Heart right ventricle (tissue), 16 donors: ENCODE results near the gene DUSP22. TPM values are rescaled to one million over a fixed set of nuclear protein-coding genes. Genes with fewer than 3 reads are reported as not detected.
"Not testable (repeated sequence)": the region's sequence is repeated elsewhere in the genome, so short reads cannot be mapped to it uniquely, and the experiment has no call there.

ENCODE experiments used
- ATAC-seq, 8 donors: fragments of 200-7000 bp; cut with Tn5 transposase; one replicate each; pipeline ENCODE4 v1.9.1; 2020; ENCODE audit warnings: mild to moderate bottlenecking in 8 of 8, moderate library complexity in 8 of 8, moderate number of reproducible peaks in 1 of 8
- DNase-seq, 2 donors: peaks; one replicate each; pipeline ENCODE4 v3.0.0-alpha.2; 2020
- H3K27ac ChIP-seq, 10 donors: fragments of 200-600 bp; sonication (generic) in 2 of 10; one replicate each; pipeline versions ENCODE4 v1.5.0 to v1.8.0; 2020 to 2022; ENCODE audit warnings: mild to moderate bottlenecking in 3 of 10
- H3K27me3 ChIP-seq, 7 donors: fragments of 200-600 bp; one replicate each; pipeline ENCODE4 v1.8.0; 2021 to 2022; ENCODE audit warnings: mild to moderate bottlenecking in 2 of 7
- H3K36me3 ChIP-seq, 9 donors: fragments of 200-600 bp; sonication (generic) in 1 of 9; one replicate each; pipeline versions ENCODE4 v1.5.0 to v1.8.0; 2020 to 2022; ENCODE audit warnings: mild to moderate bottlenecking in 2 of 9
- H3K4me1 ChIP-seq, 9 donors: fragments of 200-600 bp; sonication (generic) in 1 of 9; one replicate each; pipeline versions ENCODE4 v1.5.0 to v1.8.0; 2020 to 2022; ENCODE audit warnings: mild to moderate bottlenecking in 4 of 9
- H3K4me3 ChIP-seq, 10 donors: fragments of 200-600 bp; sonication (generic) in 2 of 10; one replicate each; pipeline versions ENCODE4 v1.5.0 to v1.8.0; 2020 to 2022; ENCODE audit warnings: mild to moderate bottlenecking in 7 of 10, moderate library complexity in 2 of 10
- H3K9me3 ChIP-seq, 11 donors: fragments of 200-600 bp in 10 of 11; sonication (generic) in 2 of 11; one replicate each; pipeline versions ENCODE4 v1.5.0 to v1.8.0; 2013 to 2022; ENCODE audit warnings: mild to moderate bottlenecking in 2 of 11, control low read depth in 1 of 11, moderate library complexity in 1 of 11
- CTCF ChIP-seq, 9 donors: fragments of 200-600 bp; sonication (generic) in 2 of 9; IDR thresholded peaks; one replicate each; pipeline versions ENCODE4 v1.5.0 to v1.8.0; 2021 to 2022; ENCODE audit warnings: antibody characterized with exemption in 9 of 9, mild to moderate bottlenecking in 5 of 9, moderate library complexity in 1 of 9
- WGBS, 2 donors: extraction: QIAGEN DNeasy Blood & Tissue Kit; methylation state at CpG; one replicate each; pipeline ENCODE4 v1.1.7; 2013; ENCODE audit warnings: inconsistent platforms in 1 of 2; 5-methylcytosine and 5-hydroxymethylcytosine counted together
- intact Hi-C, 10 donors: fragments of 100-400 bp; cut with DNase I; formaldehyde crosslinking; loops; one replicate each; pipeline versions ENCODE4 v1.11.1 to v1.14.2; 2022
- polyA plus RNA-seq, 2 donors: library from polyadenylated mRNA; stranded (reverse); fragments of 200-250 nt; gene quantifications; one replicate each; pipeline ENCODE4 v1.2.3, GENCODE V29; 2013
- total RNA-seq, 10 donors: library from RNA; stranded (reverse); fragmentation: NEBNext Ultra II Directional in 3 of 10; extraction: Animal tissue kit (Norgen Biotek cat#: 25700) in 3 of 10; gene quantifications; one replicate each; pipeline versions ENCODE4 v1.2.1 to v1.2.4, GENCODE V29; 2021 to 2023
- donor health status: Arrhythmogenic right ventricular cardiomyopathy.
- donor health status: ischemic (EF 13 %, LVEDD 7.1; RV severe dilation, severe dysfunction).
- donor health status: healthy with polysubstance abuse.
- donor health status: DM: no; HTN: yes; CAD: no.
- donor health status: DM: no; HTN: no; CAD: no.
- donor health status: ischemic (EF 25% LVEDD 6.9; RV normal size, moderate dysfunction).
- donor health status: ischemic (EF 25% LVEDD 5.7; RV mildly dilated, moderate dysfunction).
- donor health status: healthy.
- donor health status: DM: yes; HTN: yes; CAD: no.
- donor health status: Ischemic cardiomyopathy.
- donor health status: ischemic (EF 35%, LVEDD 5.7; RV mildly dilated, moderate dysfunction).
- donor health status: nonischemic (EF 11% LVEDD 7.7; RV severe dilation, severe dysfunction).
- donor health status: DM: yes; HTN: yes; CAD: no.
- donor health status: PGD.
- donor health status: ischemic (EF 29% LVEDD 5.4; RV normal size, mild dysfunction).
- donor health status: nonischemic (EF 23%, LVEDD 6.1; RV moderate dilation, normal function).

DUSP22 gene
- total and polyA plus RNA-seq, 12 donors, result 32.0 to 70.4 (median 51.9) TPM

- H3K4me3 ChIP-seq, result no peak overlapping the region
- WGBS, 2 donors, result 84 to 86% methylated on average over 8 of the region's 8 CpGs
- H3K27ac ChIP-seq, result no peak overlapping the region
- TF ChIP-seq CTCF (IDR thresholded peaks at IDR 0.05), result no peak
- H3K36me3 ChIP-seq, result no peaks in the 10 kb centered on the region
- intact Hi-C loops, result loop anchor here in 2 of 10 donors (2.0 to 5.0 kb wide), 2 partner anchors 181 to 184 kb away; no protein-coding TSS in a partner anchor
- DNase-seq, result no peak
- peaks cover 0 to 84% (median 62%) of the 10 kb centered on the region in 7 donors for H3K27me3 ChIP-seq
- H3K4me1 ChIP-seq, result peaks cover 0 to 10% (median 7%) of the 10 kb centered on the region in 9 donors
- ATAC-seq, result peak in 1 of 8 donors; percentile 56
- no peaks in the 10 kb centered on the region for H3K9me3 ChIP-seq
These were observed 80.7 kb downstream of the DUSP22 start for GRCh38 chr6:373031-373430.

- no peaks in the 10 kb centered on the region for H3K36me3 ChIP-seq
- no peak overlapping the region for H3K4me3 ChIP-seq
- 49 to 60% methylated on average over 26 of the region's 26 CpGs for WGBS, 2 donors
- H3K27ac ChIP-seq, result no peak overlapping the region
- H3K27me3 ChIP-seq, result peaks cover 0 to 80% (median 58%) of the 10 kb centered on the region in 7 donors
- intact Hi-C loops, result loop anchor here in 2 of 10 donors (2.0 to 5.0 kb wide), 2 partner anchors 182 to 185 kb away; no protein-coding TSS in a partner anchor
- ATAC-seq (peak; percentile 16 to 63 (median 50)), DNase-seq (no peak)
- peaks cover 0 to 10% (median 7%) of the 10 kb centered on the region in 9 donors for H3K4me1 ChIP-seq
- TF ChIP-seq CTCF (IDR thresholded peaks at IDR 0.05), result peak in 8 of 9 donors; percentile 10 to 57 (median 37)
- no peaks in the 10 kb centered on the region for H3K9me3 ChIP-seq
These were observed 81.8 kb downstream of the DUSP22 start for GRCh38 chr6:373773-374724.

- Histone ChIP-seq H3K36me3 (no peaks in the 10 kb centered on the region), H3K4me1 (peaks cover 0 to 10% (median 7%) of the 10 kb centered on the region in 9 donors), H3K27me3 (peaks cover 0 to 80% (median 61%) of the 10 kb centered on the region in 7 donors), H3K9me3 (no peaks in the 10 kb centered on the region), H3K27ac (no peak overlapping the region), H3K4me3 (no peak overlapping the region)
- 80 to 84% methylated on average over 8 of the region's 8 CpGs for WGBS, 2 donors
- DNase-seq, result no peak
- no peak for TF ChIP-seq CTCF (IDR thresholded peaks at IDR 0.05)
- ATAC-seq, result no peak
- intact Hi-C loops, result loop anchor here in 1 of 10 donors (5.0 kb wide), 1 partner anchor 183 kb away; no protein-coding TSS in a partner anchor
These were observed 82.7 kb downstream of the DUSP22 start for GRCh38 chr6:374956-375355.

- intact Hi-C loops, result no loop called here
- no peak overlapping the region for H3K4me3 ChIP-seq
- no peak for TF ChIP-seq CTCF (IDR thresholded peaks at IDR 0.05)
- no peak overlapping the region for H3K27ac ChIP-seq
- DNase-seq (no peak), ATAC-seq (no peak)
- 74% methylated on average over 10 of the region's 10 CpGs for WGBS, 2 donors
- H3K27me3 ChIP-seq, result peaks cover 4 to 90% (median 72%) of the 10 kb centered on the region in 7 donors
- no peaks in the 10 kb centered on the region for H3K36me3 ChIP-seq
- no peaks in the 10 kb centered on the region for H3K9me3 ChIP-seq
- H3K4me1 ChIP-seq, result peaks cover 0 to 10% (median 7%) of the 10 kb centered on the region in 9 donors
These were observed 84.7 kb downstream of the DUSP22 start for GRCh38 chr6:376827-377640.

- H3K27me3 ChIP-seq, result peaks cover 4 to 88% (median 67%) of the 10 kb centered on the region in 7 donors
- intact Hi-C loops, H3K4me1 ChIP-seq, H3K36me3 ChIP-seq, H3K4me3 ChIP-seq, H3K9me3 ChIP-seq, ATAC-seq, H3K27ac ChIP-seq, DNase-seq: not testable (repeated sequence)
- 87 to 90% methylated on average over 13 of the region's 13 CpGs for WGBS, 2 donors
These were observed 85.3 kb downstream of the DUSP22 start for GRCh38 chr6:377641-378020.
